ENCODE results near the gene KCNK5. TPM values are rescaled to one million over a fixed set of nuclear protein-coding genes. Genes with fewer than 3 reads are reported as not detected.

KCNK5 gene, protein sequence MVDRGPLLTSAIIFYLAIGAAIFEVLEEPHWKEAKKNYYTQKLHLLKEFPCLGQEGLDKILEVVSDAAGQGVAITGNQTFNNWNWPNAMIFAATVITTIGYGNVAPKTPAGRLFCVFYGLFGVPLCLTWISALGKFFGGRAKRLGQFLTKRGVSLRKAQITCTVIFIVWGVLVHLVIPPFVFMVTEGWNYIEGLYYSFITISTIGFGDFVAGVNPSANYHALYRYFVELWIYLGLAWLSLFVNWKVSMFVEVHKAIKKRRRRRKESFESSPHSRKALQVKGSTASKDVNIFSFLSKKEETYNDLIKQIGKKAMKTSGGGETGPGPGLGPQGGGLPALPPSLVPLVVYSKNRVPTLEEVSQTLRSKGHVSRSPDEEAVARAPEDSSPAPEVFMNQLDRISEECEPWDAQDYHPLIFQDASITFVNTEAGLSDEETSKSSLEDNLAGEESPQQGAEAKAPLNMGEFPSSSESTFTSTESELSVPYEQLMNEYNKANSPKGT
- total RNA-seq, result 10 to 100 TPM; 12.0 TPM

DNA sequence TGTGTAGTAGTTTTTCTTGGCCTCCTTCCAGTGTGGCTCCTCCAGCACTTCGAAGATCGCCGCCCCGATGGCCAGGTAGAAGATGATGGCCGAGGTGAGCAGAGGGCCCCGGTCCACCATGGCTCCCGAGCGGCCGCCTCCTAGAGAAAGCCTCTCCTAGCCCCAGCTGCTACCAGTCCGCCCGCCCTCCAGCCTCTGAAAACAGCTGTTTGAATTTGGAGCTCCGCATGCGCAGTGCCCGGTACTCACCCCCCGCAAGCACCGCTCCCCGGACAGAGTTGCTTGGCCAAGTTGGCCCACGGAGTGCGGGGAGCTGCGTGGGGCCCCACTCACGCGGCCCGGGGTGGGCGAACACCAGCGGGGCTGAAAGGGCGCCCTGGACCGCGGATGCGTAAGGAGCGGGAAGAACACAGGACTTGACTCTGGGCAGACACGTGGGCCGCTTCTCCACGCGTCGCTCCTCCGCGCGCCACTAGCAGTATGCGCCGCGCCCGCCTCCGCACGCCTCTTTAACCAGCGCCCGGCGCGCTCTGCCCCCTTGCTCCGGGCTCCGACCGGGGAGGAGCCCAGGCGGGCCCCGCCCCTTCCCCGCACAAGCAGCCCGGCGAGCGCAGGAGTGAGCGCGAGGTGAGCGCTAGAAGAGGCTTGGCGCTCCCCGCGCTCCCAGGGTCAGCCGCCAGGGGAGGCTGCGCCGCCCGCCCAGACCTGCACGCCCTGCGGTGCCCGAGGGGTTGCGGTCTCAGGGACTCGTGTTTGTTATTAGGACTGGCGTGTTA is at the start of gene KCNK5:
Gene KCNK5, minus strand, starts transcription at position 484 of the 776 bp plus-strand sequence. Its CDS starts 364 bp downstream, at position 120.
- no peaks in the 10 kb centered on the region for H3K27me3 Mint-ChIP-seq (ENCODE audit: low read depth)
- peak within 1 kb of the TSS; percentile 88 for H3K4me3 Mint-ChIP-seq
- ATAC-seq (peak; percentile 95), DNase-seq (peak; percentile 91)
- ChIA-PET POLR2A (interaction anchor here (0.7 to 2.4 kb wide), 2 partner anchors 10 to 115 kb away, joined by 5 to 11 read pairs; partner anchors contain the start of gene SAYSD1), CTCF (interaction anchor here (0.7 to 4.0 kb wide), 11 partner anchors 10 to 74 kb away, joined by 3 to 32 read pairs (median 5); no protein-coding TSS in a partner anchor)
- no peaks in the 10 kb centered on the region for H3K9me3 Mint-ChIP-seq (ENCODE audit: insufficient read depth)
- peak within 1 kb of the TSS; percentile 94 for H3K27ac Mint-ChIP-seq
- H3K4me1 Mint-ChIP-seq (ENCODE audit: low read depth), result peaks cover 50% of the 10 kb centered on the region
- H3K36me3 Mint-ChIP-seq (ENCODE audit: low read depth), result peaks cover 24% of the 10 kb centered on the region

DNA sequence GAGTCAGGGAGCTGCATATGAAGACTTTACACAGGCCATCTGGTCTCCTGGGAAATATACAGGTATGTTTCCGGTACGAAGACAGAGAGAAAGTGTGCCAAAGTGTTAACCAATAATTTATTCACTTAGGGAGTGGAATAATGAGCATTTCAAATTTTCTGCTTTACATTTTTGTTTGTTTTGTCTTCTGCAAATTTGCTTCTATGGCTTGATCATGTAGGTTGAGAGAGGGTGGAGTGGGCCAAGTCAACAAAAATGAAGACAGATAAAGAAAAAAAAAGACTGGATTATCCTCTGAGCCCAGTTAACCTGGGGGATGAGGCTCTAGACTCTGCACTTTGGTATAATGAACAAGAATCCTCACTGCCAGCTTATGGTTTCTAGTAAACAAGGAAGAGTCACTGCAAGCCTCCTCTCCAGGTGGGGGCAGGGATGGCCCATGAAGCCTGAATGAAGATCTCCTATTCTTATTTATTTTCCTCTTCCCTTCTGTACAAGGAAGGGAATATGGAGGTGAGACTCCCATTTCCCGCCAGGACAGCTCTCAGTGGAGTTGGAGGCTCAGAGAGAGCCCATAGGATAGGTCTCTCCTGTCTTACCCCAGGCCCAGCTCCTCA is 47.2 kb upstream of the KCNK5 start:
- peaks cover 2% of the 10 kb centered on the region for H3K4me1 Mint-ChIP-seq (ENCODE audit: low read depth)
- no peak for DNase-seq
- POLR2A ChIA-PET, result no interaction called here
- no peaks in the 10 kb centered on the region for H3K36me3 Mint-ChIP-seq (ENCODE audit: low read depth)
- H3K9me3 Mint-ChIP-seq (ENCODE audit: insufficient read depth), result no peaks in the 10 kb centered on the region
- H3K4me3 Mint-ChIP-seq, result no peak overlapping the region
- H3K27me3 Mint-ChIP-seq (ENCODE audit: low read depth), result peaks cover 8% of the 10 kb centered on the region
- H3K27ac Mint-ChIP-seq, result no peak overlapping the region
- no peak for ATAC-seq
- CTCF ChIA-PET, result no interaction called here

DNA sequence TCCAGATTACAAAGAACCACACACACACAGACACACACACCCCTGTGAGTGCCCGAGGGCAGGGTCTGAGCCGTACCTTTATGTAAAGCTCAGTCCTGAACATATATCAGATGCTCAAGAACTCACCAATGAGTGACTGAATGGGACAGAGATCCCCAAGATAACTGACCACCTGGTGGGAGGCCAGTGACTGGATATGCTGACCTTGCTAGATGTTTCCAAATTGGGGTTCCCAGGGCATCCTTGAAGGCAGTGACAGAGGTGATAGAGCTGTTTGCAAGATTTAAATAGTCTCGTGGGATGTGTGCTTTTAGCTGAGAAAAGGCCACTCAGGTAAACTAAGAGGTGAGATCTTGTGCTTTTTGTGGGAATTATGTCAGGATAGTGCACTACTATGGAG is 45.6 kb upstream of the KCNK5 start:
- Mint-ChIP-seq H3K9me3 (ENCODE audit: insufficient read depth) (no peaks in the 10 kb centered on the region), H3K27ac (no peak overlapping the region), H3K36me3 (ENCODE audit: low read depth) (no peaks in the 10 kb centered on the region), H3K27me3 (ENCODE audit: low read depth) (peaks cover 8% of the 10 kb centered on the region), H3K4me1 (ENCODE audit: low read depth) (no peaks in the 10 kb centered on the region), H3K4me3 (no peak overlapping the region)
- ATAC-seq, result no peak
- no peak for DNase-seq
- ChIA-PET POLR2A (no interaction called here), CTCF (interaction anchor here (0.9 kb wide), 1 partner anchor 34 kb away, joined by 3 read pairs; no protein-coding TSS in a partner anchor)

DNA sequence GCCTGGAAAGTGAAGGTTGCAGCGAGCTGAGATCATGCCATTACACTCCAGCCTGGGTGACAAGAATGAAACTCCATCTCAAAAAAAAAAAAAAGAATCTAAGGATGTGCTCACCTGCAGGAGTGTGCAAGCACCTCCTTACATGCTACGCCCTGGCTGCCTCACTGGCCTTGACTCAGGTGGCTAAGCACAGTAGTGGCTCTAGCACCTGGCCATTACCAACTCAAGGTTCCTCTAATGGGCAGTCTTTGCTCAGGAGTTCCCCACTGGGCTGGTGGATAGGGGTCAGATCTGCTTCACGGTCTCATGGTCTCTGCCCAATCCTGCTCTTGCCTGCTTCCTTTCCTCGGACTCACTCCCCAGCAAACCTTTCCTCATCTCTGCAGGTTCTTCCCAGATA is 45.2 kb upstream of the KCNK5 start:
- Mint-ChIP-seq H3K27ac (no peak overlapping the region), H3K9me3 (ENCODE audit: insufficient read depth) (no peaks in the 10 kb centered on the region), H3K4me1 (ENCODE audit: low read depth) (no peaks in the 10 kb centered on the region), H3K27me3 (ENCODE audit: low read depth) (peaks cover 8% of the 10 kb centered on the region), H3K4me3 (no peak overlapping the region), H3K36me3 (ENCODE audit: low read depth) (no peaks in the 10 kb centered on the region)
- POLR2A ChIA-PET, result no interaction called here
- DNase-seq, result no peak
- no peak for ATAC-seq
- CTCF ChIA-PET, result no interaction called here

DNA sequence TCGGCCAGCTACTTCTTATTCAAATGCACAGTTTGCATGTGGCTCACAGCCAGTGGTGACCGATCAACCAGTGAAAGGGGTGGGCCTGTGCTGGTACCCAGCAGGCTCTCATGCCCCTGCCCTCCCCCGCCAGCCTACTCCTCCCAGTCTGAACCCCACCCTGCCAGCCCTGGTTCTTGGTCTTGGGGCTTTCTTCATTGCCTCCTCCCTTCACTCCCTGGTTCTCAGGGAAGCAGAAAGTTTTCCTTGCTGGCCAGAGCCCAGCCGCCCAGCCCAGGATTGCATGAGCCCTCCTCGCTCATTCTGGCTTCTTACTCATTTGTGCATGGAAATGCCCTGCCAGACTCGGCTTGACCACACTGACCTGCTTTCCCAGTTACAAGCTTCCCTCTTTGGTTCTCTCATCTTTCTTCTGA is 44.1 kb upstream of the KCNK5 start:
- H3K36me3 Mint-ChIP-seq (ENCODE audit: low read depth), result no peaks in the 10 kb centered on the region

DNA sequence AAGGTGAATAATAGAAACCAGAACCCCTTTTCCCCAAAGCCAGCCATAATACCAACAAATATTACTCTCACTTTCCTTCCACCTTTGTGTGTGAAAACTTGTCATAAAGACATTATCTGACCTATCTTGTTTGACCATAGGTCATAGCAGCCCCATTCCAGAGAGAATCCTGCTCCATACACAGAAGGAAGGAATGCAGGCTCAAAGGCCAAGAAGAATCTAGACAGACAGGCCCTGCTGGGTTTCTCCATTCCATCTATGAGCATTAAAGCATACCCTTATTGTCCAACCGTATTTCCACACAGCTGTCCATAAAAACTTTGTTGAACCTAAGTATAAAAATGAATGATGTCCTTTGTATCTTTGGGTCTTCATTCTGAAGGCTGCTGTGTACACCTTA is 40.7 kb upstream of the KCNK5 start:
- no peaks in the 10 kb centered on the region for H3K4me1 Mint-ChIP-seq (ENCODE audit: low read depth)
- H3K4me3 Mint-ChIP-seq, result no peak overlapping the region
- no peaks in the 10 kb centered on the region for H3K27me3 Mint-ChIP-seq (ENCODE audit: low read depth)
- no peak for DNase-seq
- POLR2A ChIA-PET, result no interaction called here
- no peak for ATAC-seq
- CTCF ChIA-PET, result no interaction called here
- H3K9me3 Mint-ChIP-seq (ENCODE audit: insufficient read depth), result no peaks in the 10 kb centered on the region
- H3K36me3 Mint-ChIP-seq (ENCODE audit: low read depth), result no peaks in the 10 kb centered on the region
- no peak overlapping the region for H3K27ac Mint-ChIP-seq

More for the DNA sequence above, 44.1 kb upstream of the KCNK5 start:
- no peak overlapping the region for H3K27ac Mint-ChIP-seq
- H3K27me3 Mint-ChIP-seq (ENCODE audit: low read depth), result peaks cover 8% of the 10 kb centered on the region
- POLR2A ChIA-PET, result interaction anchor here (0.9 kb wide), 1 partner anchor 29 kb away, joined by 3 read pairs; no protein-coding TSS in a partner anchor
- no peaks in the 10 kb centered on the region for H3K9me3 Mint-ChIP-seq (ENCODE audit: insufficient read depth)
- no peaks in the 10 kb centered on the region for H3K4me1 Mint-ChIP-seq (ENCODE audit: low read depth)
- CTCF ChIA-PET, result no interaction called here
- no peak for DNase-seq
- H3K4me3 Mint-ChIP-seq, result no peak overlapping the region
- no peak for ATAC-seq

DNA sequence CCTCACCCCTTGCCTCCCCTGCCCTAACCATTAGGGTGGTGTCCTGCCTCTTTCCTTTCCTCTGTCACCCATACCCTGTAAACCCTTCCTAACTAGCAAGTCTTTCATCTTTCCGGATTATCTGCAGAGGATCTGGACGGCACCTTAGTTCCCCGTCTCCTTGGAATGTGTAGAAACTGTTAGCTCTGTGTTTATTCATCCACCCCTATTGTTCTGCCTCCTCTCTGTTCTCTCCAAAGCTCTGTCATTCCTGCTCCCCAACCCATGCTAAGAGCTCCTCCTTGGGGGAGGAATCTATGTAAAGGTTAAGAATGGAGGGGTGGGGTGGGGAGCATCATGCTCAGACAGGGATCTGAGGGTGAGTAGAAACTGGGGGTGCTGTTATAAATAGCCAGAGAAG is 39.4 kb upstream of the KCNK5 start:
- no peak overlapping the region for H3K27ac Mint-ChIP-seq
- H3K4me3 Mint-ChIP-seq, result no peak overlapping the region
- CTCF ChIA-PET, result no interaction called here
- POLR2A ChIA-PET, result no interaction called here
- H3K4me1 Mint-ChIP-seq (ENCODE audit: low read depth), result no peaks in the 10 kb centered on the region
- DNase-seq (no peak), ATAC-seq (no peak)
- H3K36me3 Mint-ChIP-seq (ENCODE audit: low read depth), result no peaks in the 10 kb centered on the region
- no peaks in the 10 kb centered on the region for H3K27me3 Mint-ChIP-seq (ENCODE audit: low read depth)
- H3K9me3 Mint-ChIP-seq (ENCODE audit: insufficient read depth), result no peaks in the 10 kb centered on the region

DNA sequence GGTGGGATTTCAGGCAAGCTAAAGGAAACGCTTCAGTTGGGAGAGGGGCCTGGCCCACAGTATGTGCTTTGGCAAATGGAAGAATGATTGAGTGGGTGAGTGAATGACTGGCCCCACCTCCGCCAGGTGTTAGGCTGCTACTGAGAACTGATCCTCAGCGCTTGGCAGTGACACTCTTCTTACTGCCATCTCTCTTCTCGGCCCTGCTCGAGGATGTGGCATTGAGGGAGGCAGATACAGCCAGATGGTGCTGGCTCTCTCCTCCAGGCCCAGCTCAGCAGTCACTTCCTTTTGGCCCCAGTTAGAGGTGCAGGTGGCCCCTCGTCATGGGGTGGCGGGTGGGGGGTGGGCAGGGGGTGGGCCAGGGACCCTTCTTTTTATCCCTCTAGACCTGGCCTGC is 38.9 kb upstream of the KCNK5 start:
- Mint-ChIP-seq H3K27ac (no peak overlapping the region), H3K4me3 (no peak overlapping the region), H3K36me3 (ENCODE audit: low read depth) (no peaks in the 10 kb centered on the region), H3K4me1 (ENCODE audit: low read depth) (no peaks in the 10 kb centered on the region), H3K27me3 (ENCODE audit: low read depth) (no peaks in the 10 kb centered on the region), H3K9me3 (ENCODE audit: insufficient read depth) (no peaks in the 10 kb centered on the region)
- CTCF ChIA-PET, result no interaction called here
- POLR2A ChIA-PET, result no interaction called here
- no peak for DNase-seq
- no peak for ATAC-seq

DNA sequence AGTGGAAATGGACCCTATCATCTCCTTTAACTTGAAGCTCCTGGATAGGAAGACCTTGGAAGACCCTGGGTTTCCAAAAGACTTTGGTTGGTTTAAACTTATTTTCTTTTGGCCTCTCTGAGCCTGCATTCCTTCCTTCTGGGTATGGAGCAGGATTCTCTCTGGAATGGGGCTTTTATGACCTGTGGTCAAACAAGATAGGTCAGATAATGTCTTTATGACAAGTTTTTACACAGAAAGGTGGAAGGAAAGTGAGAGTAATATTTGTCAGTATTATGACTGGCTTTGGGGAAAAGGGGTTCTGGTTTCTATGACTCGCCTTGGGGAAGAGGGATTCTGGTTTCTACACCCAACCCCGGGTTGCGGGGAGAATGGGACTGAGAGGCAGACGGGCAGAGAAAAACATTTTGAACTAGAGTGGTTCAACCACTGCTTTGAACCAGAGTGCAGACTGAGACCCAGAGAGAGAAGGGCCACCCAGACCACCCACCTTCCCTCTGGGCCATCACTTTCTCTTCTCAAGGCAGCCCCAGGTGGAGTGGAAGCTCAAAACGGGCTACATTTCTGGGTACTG is 37.6 kb upstream of the KCNK5 start:
- Mint-ChIP-seq H3K4me1 (ENCODE audit: low read depth) (no peaks in the 10 kb centered on the region), H3K27me3 (ENCODE audit: low read depth) (no peaks in the 10 kb centered on the region), H3K36me3 (ENCODE audit: low read depth) (no peaks in the 10 kb centered on the region), H3K9me3 (ENCODE audit: insufficient read depth) (no peaks in the 10 kb centered on the region), H3K4me3 (no peak overlapping the region), H3K27ac (no peak overlapping the region)
- ChIA-PET POLR2A (no interaction called here), CTCF (no interaction called here)
- ATAC-seq (no peak), DNase-seq (no peak)

DNA sequence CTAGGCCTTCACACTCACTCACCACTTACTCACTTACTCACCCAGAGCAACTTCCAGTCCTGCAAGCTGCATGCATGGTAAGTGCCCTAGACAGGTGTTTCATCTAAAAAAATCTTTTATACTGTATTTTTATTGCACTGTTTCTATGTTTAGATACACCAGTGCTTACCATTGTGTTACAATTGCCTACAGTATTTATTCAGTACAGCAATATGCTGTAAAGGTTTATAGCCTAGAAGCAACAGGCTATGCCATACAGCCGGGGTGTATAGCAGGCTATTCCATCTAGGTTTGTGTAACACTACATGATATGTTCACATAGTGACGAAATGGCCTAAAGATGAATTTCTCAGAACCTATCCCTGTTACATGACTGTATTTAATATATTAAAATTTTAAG is 37.1 kb upstream of the KCNK5 start:
- DNase-seq (no peak), ATAC-seq (no peak)
- Mint-ChIP-seq H3K36me3 (ENCODE audit: low read depth) (no peaks in the 10 kb centered on the region), H3K4me3 (no peak overlapping the region), H3K4me1 (ENCODE audit: low read depth) (no peaks in the 10 kb centered on the region), H3K27me3 (ENCODE audit: low read depth) (peaks cover under 1% of the 10 kb centered on the region), H3K9me3 (ENCODE audit: insufficient read depth) (no peaks in the 10 kb centered on the region), H3K27ac (no peak overlapping the region)
- ChIA-PET CTCF (no interaction called here), POLR2A (no interaction called here)

DNA sequence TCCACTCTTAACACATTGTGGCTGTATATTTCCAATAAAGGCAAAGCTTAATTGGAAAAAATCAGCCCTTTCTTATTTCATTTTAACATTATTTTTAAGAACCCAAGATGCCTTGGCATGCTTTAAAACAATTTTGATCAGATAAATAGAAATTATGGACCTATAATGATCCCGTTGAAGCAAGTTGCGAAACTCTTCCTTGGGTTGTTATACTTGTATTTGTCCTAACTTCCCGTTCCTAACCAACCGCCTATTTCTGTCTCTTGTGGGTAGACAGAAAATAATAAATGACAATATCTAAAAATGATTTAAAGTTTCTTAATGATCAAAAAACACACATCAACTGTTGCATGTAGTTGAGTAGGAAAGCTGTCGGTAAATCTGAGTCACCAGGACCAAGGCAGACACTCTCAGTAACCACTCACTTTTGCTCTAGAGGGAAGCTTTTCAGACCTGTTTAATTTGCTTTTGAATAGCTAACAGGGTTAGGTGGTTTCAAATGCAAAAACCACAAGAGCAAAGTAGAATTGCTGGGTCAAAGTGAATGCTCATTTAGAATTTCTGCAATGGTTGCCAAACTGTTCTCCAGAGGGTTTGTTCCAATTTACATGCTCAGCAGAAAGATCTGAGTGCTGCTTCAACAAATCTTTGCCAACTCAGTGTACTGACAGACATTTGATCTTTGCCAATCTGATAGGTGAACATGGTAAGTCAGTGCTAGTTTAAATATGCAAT is 34.2 kb upstream of the KCNK5 start:
- H3K4me1 Mint-ChIP-seq (ENCODE audit: low read depth), result no peaks in the 10 kb centered on the region
- no peaks in the 10 kb centered on the region for H3K9me3 Mint-ChIP-seq (ENCODE audit: insufficient read depth)
- ChIA-PET CTCF (interaction anchor here (1.8 to 2.5 kb wide), 2 partner anchors 40 to 46 kb away, joined by 5 to 11 read pairs; no protein-coding TSS in a partner anchor), POLR2A (no interaction called here)
- no peak overlapping the region for H3K4me3 Mint-ChIP-seq
- no peaks in the 10 kb centered on the region for H3K36me3 Mint-ChIP-seq (ENCODE audit: low read depth)
- H3K27me3 Mint-ChIP-seq (ENCODE audit: low read depth), result peaks cover 2% of the 10 kb centered on the region
- no peak overlapping the region for H3K27ac Mint-ChIP-seq
- ATAC-seq, result no peak
- DNase-seq, result no peak
